Aorta (tissue), 5 donors: Measurements from ENCODE around the gene GCGR. TPM values are rescaled to one million over a fixed set of nuclear protein-coding genes. Genes with fewer than 3 reads are reported as not detected.

Source experiments
- ATAC-seq: fragments of 200-7000 bp; cut with Tn5 transposase; one replicate; pipeline ENCODE4 v1.9.1; 2022; ENCODE audit warnings: moderate library complexity; ENCODE audit not compliant: low FRiP score
- DNase-seq, 2 donors: peaks; one replicate each; pipeline ENCODE4 v3.0.0-alpha.2; 2020
- H3K27ac ChIP-seq, 2 donors: one replicate each; pipeline ENCODE4 v1.5.1; 2013; ENCODE audit warnings: low read length in 2 of 2, mild to moderate bottlenecking in 2 of 2, moderate library complexity in 2 of 2, control low read depth in 1 of 2, inconsistent platforms in 1 of 2, low read depth in 1 of 2
- H3K27me3 ChIP-seq, 2 donors: one replicate each; pipeline ENCODE4 v1.6.1; 2013; ENCODE audit warnings: control low read depth in 1 of 2, low read length in 1 of 2, mild to moderate bottlenecking in 1 of 2, moderate library complexity in 1 of 2; ENCODE audit not compliant: insufficient read depth in 2 of 2, control insufficient read depth in 1 of 2
- H3K36me3 ChIP-seq, 2 donors: one replicate each; pipeline ENCODE4 v1.6.1; 2013; ENCODE audit warnings: control low read depth in 1 of 2, low read length in 1 of 2, mild to moderate bottlenecking in 1 of 2; ENCODE audit not compliant: insufficient read depth in 2 of 2, control insufficient read depth in 1 of 2
- H3K4me1 ChIP-seq, 2 donors: one replicate each; pipeline ENCODE4 v1.6.1; 2013; ENCODE audit warnings: low read length in 2 of 2, control low read depth in 1 of 2, mild to moderate bottlenecking in 1 of 2, moderate library complexity in 1 of 2; ENCODE audit not compliant: insufficient read depth in 2 of 2, control insufficient read depth in 1 of 2
- H3K4me3 ChIP-seq, 2 donors: one replicate each; pipeline ENCODE4 v1.5.1; 2013; ENCODE audit warnings: low read length in 2 of 2, control low read depth in 1 of 2, mild to moderate bottlenecking in 1 of 2
- H3K9me3 ChIP-seq: one replicate; pipeline ENCODE4 v1.6.1; 2013; ENCODE audit warnings: mild to moderate bottlenecking, low read length; ENCODE audit not compliant: control insufficient read depth
- WGBS, 2 donors: extraction: QIAGEN DNeasy Blood & Tissue Kit; methylation state at CpG; one replicate each; pipeline ENCODE4 v1.1.7; 2013; 5-methylcytosine and 5-hydroxymethylcytosine counted together
- intact Hi-C, 2 donors: fragments of 100-400 bp; cut with DNase I; formaldehyde crosslinking; loops; one replicate each; pipeline versions ENCODE4 v1.14.2 to v1.15.0; 2022
- polyA plus RNA-seq, 2 donors: library from polyadenylated mRNA; stranded (reverse); fragments of 200-250 nt; gene quantifications; one replicate each; pipeline ENCODE4 v1.2.3, GENCODE V29; 2013
- total RNA-seq, 2 donors: library from RNA; stranded (reverse); fragmentation: NEBNext Ultra II Directional; extraction: Animal tissue kit (Norgen Biotek cat#: 25700); gene quantifications; one replicate each; pipeline ENCODE4 v1.2.1, GENCODE V29; 2021
- donor health status: healthy with polysubstance abuse.
- donor health status: Bipolar disorder and iron deficiency.
- donor health status: DM: no; HTN: no; CAD: no.
- donor health status: DM: no; HTN: no; CAD: no.
- donor health status: DM: yes; HTN: yes; CAD: no.

GCGR gene
- total and polyA plus RNA-seq, 4 donors: 0.39 to 0.63 TPM; not detected in 2

- Histone ChIP-seq H3K27ac (no peak overlapping the region), H3K4me3 (no peak overlapping the region), H3K27me3 (no peaks in the 10 kb centered on the region), H3K36me3 (peaks cover 0 to 10% of the 10 kb centered on the region in 2 donors), H3K4me1 (no peaks in the 10 kb centered on the region), H3K9me3 (no peaks in the 10 kb centered on the region)
- no peak for ATAC-seq
- intact Hi-C loops: no loop called here
- 93 to 95% methylated on average over 16 of the region's 16 CpGs for WGBS, 2 donors
- DNase-seq: no peak
Observed at GRCh38 chr17:81851423-81851822, 47.5 kb downstream of the GCGR start.

DNA sequence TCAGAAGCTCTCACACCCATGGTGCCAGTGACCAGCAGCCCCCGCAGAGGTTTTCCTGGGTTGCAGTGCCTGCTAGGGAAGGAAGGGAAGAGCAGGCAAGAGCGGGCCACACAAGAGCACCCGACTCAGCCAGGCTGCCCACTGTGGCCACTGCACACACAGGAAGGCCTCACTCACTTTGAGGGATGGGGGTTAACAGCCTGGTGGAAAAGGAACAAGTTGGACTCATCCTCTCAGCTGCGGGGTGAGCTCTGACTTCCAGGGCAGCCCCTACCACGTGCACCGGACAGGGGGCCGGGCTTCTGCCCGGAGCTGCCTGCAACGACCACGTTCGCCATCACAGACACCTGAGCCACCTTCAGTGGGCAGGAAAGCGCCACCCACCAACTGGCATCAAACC, 48.3 kb downstream of the GCGR start:
- Histone ChIP-seq H3K36me3 (peaks cover 0 to 7% of the 10 kb centered on the region in 2 donors), H3K9me3 (no peaks in the 10 kb centered on the region), H3K4me1 (no peaks in the 10 kb centered on the region), H3K4me3 (no peak overlapping the region), H3K27ac (no peak overlapping the region), H3K27me3 (no peaks in the 10 kb centered on the region)
- no peak for DNase-seq
- intact Hi-C loops: no loop called here
- ATAC-seq: no peak
- 91 to 92% methylated on average over 12 of the region's 12 CpGs for WGBS, 2 donors

DNA sequence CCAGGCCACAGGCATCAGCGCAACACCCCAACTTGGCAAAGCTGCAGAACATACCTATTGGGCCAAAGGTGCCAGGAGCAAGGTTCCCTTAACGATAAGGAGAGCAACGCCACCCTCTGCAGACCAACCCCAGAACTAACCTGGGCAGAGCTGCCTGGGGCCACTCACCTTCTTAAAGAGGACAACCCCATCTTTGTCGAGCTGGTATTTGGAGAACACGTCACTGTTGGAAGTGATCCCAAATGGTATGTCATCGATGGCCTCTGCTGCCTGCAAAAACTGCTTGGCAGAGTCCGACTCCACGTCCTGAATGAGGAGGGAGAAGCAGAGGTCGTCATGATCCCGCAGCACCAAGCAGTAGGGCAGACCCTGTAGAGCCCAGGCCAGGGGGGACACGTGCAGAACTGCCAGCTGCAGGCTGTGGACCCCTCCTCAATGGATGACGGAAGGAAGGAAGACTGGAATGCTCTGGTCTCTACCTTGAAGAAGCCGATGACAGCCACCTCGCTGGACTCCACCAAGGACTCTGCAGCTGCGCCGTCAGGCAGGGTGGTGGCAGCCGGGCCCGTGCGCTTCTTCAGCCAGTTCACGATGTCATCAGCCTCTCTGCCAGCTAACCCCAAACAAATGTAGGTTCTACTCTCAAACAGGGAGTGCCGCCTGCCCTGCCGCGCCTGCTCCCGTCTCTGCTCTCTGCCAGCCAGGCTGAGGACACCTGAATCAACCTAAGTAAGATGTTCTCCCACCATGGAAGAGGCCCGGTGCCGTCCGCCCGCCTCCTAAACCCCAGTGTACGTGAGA, 51.2 kb downstream of the GCGR start:
- Histone ChIP-seq H3K27me3 (peaks cover 0 to under 1% of the 10 kb centered on the region in 2 donors), H3K9me3 (no peaks in the 10 kb centered on the region), H3K4me1 (peaks cover 3 to 4% of the 10 kb centered on the region in 2 donors), H3K36me3 (peaks cover 0 to 7% of the 10 kb centered on the region in 2 donors), H3K27ac (no peak overlapping the region), H3K4me3 (no peak overlapping the region)
- intact Hi-C loops: no loop called here
- DNase-seq (no peak), ATAC-seq (no peak)
- 62 to 63% methylated on average over 29 of the region's 29 CpGs for WGBS, 2 donors

DNA sequence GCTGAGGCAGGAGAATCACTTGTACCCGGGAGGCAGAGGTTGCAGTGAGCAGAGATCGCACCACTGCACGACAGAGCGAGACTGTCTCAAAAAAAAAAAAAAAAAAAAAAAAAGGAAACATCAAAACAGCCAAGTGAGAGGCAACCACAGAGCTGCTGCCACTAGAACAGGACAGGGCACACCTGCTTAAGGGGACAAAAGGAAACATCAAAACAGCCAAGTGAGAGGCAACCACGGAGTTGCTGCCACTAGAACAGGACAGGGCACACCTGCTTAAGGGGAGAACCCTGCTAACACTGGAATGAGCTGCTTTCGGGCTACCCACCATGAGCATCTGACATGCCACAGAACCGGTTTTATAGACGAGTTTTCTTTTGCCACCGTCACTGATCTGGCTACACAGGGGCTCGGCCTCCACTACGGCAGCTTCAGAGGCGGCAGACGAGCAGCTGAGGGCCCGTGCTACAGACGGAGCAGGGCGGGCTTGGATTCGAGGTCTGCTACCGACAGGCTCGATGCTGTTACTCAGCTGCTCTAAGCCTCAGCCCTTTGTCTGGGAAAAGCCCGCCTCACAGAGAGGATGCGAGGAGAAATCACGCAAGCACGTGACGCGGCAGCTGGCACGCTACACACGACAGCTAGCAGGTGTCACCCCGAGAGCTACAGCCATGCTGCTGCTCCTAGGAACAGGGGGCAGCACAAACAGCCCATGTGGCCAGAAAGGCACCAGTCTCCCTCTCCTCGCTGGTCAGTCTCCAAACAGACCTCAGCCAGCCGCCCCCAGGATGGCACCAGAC, 54.4 kb downstream of the GCGR start:
- H3K27ac ChIP-seq: no peak overlapping the region
- H3K4me3 ChIP-seq: no peak overlapping the region
- no peak for ATAC-seq
- H3K4me1 ChIP-seq: peaks cover 3 to 4% of the 10 kb centered on the region in 2 donors
- peaks cover 0 to 3% of the 10 kb centered on the region in 2 donors for H3K36me3 ChIP-seq
- no peak for DNase-seq
- H3K9me3 ChIP-seq: no peaks in the 10 kb centered on the region
- intact Hi-C loops: no loop called here
- peaks cover 0 to 2% of the 10 kb centered on the region in 2 donors for H3K27me3 ChIP-seq
- 83 to 85% methylated on average over 30 of the region's 30 CpGs for WGBS, 2 donors

- Histone ChIP-seq H3K4me1 (peaks cover 3 to 4% of the 10 kb centered on the region in 2 donors), H3K27ac (no peak overlapping the region), H3K27me3 (peaks cover 0 to 2% of the 10 kb centered on the region in 2 donors), H3K36me3 (peaks cover 0 to 1% of the 10 kb centered on the region in 2 donors), H3K4me3 (peak overlapping the region; percentile 93 to 99), H3K9me3 (no peaks in the 10 kb centered on the region)
- intact Hi-C loops: no loop called here
- 47 to 48% methylated on average over 23 of the region's 23 CpGs for WGBS, 2 donors
- no peak for DNase-seq
- no peak for ATAC-seq
Observed at GRCh38 chr17:81858967-81859905, 55.3 kb downstream of the GCGR start.

DNA sequence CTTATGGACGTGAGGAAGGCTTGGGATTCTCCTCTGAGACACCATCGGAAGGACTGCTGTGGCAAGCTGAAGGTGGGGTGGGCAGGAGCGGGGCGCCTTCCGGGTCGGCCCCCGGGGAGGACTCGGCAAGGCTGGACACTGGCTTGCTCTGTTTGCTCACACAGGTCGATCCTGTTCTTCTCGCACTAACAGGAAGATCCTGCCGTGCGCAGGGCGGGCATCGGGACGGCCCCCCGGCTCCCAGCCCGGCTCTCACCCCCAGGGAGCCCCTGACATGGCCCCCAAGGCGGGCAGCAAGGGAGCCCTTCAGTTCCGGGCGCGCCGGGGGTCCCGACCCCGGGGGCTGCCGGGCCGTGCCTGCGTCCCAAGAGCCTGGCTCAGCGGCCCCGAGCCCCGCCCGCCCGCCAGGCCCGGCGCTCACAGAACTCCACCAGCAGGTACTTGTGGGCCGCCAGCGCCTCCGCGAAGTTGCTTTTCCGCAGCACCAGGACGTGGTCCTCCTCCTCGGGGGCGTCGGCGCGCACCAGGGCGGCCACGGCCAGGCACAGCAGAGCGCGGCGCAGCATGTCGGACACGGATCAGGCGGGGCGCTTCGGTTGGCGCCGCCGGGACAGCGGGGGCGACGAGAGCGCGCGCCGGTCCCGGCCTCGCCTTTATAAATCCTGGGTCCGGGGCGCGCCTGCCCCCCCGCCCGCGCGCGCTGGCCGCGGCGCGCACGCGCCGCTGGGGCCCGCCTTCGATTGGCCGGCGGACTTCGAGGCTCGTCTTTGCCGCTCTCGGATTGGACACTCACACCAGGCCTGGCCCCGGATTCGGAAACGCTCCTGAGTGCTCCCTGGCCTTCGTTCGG, 56.2 kb downstream of the GCGR start, which contains the start of gene P4HB:
TSS of gene P4HB (minus strand) at position 630 of the 850 bp plus-strand sequence. CDS start at position 566, 64 bp downstream.
- peak within 1 kb of the TSS; percentile 93 to 99 for H3K4me3 ChIP-seq
- 0 to 1% methylated on average over 93 to 95 of the region's 95 CpGs for WGBS, 2 donors
- peaks cover 0 to 1% of the 10 kb centered on the region in 2 donors for H3K36me3 ChIP-seq
- H3K27ac ChIP-seq: peak within 1 kb of the TSS; percentile 46 to 80
- H3K4me1 ChIP-seq: peaks cover 3 to 4% of the 10 kb centered on the region in 2 donors
- ATAC-seq (no peak), DNase-seq (peak in 1 of 2 donors; percentile 99)
- H3K27me3 ChIP-seq: peaks cover 0 to 2% of the 10 kb centered on the region in 2 donors
- H3K9me3 ChIP-seq: no peaks in the 10 kb centered on the region
- intact Hi-C loops: loop anchor here in 1 of 2 donors (5.0 kb wide), 1 partner anchor 38 kb away; no protein-coding TSS in a partner anchor

GRCh38 chr17:81860756-81861568, 57.0 kb downstream of the GCGR start:
- peak; percentile 99 for ATAC-seq
- intact Hi-C loops: loop anchor here in 1 of 2 donors (5.0 kb wide), 1 partner anchor 39 kb away; no protein-coding TSS in a partner anchor
- Histone ChIP-seq H3K36me3 (peaks cover 0 to 1% of the 10 kb centered on the region in 2 donors), H3K27me3 (peaks cover 0 to 2% of the 10 kb centered on the region in 2 donors), H3K27ac (peak overlapping the region; percentile 46 to 80), H3K4me3 (peak overlapping the region; percentile 53 to 63), H3K9me3 (no peaks in the 10 kb centered on the region), H3K4me1 (peaks cover 3 to 4% of the 10 kb centered on the region in 2 donors)
- WGBS, 2 donors: 0% methylated on average over 69 to 74 of the region's 74 CpGs
- DNase-seq: peak; percentile 99 to 100
